HepG2 (cell line): ENCODE data around the gene CD2AP. TPM values are rescaled to one million over a fixed set of nuclear protein-coding genes. Genes with fewer than 3 reads are reported as not detected.

ENCODE experiments used
- AHDC1 ChIP-seq: sonication (generic); formaldehyde crosslinking; IDR thresholded peaks from 2 replicates; pipeline ENCODE4 v1.5.1; 2020; ENCODE audit warnings: mild to moderate bottlenecking, missing genetic modification reagents, borderline replicate concordance
- ERF ChIP-seq: IDR thresholded peaks from 2 replicates; pipeline ENCODE4 v1.6.1; 2018; ENCODE audit warnings: missing biosample characterization, missing genetic modification reagents
- GATAD2A ChIP-seq: IDR thresholded peaks from 2 replicates; pipeline ENCODE4 v1.6.1; 2016
- IKZF1 ChIP-seq: fragments of 450-650 bp; IDR thresholded peaks from 2 replicates; pipeline ENCODE4 v1.7.1; 2016
- NKX3-1 ChIP-seq: sonication (generic); formaldehyde crosslinking; IDR thresholded peaks from 2 replicates; pipeline ENCODE4 v1.5.0; 2020; ENCODE audit warnings: missing genetic modification reagents
- ZC3H4 ChIP-seq: sonication (generic); formaldehyde crosslinking; IDR thresholded peaks from 2 replicates; pipeline ENCODE4 v1.4.0; 2020; ENCODE audit warnings: missing genetic modification reagents, borderline replicate concordance
- ZNF205 ChIP-seq: IDR thresholded peaks from 2 replicates; pipeline ENCODE4 v1.6.1; 2018; ENCODE audit warnings: missing biosample characterization, missing genetic modification reagents
- ZNF513 ChIP-seq: sonication (generic); formaldehyde crosslinking; conservative IDR thresholded peaks from 2 replicates; pipeline ENCODE4 v1.5.0; 2020; ENCODE audit warnings: missing genetic modification reagents
- ZNF607 ChIP-seq: sonication (generic); formaldehyde crosslinking; IDR thresholded peaks from 2 replicates; pipeline ENCODE4 v1.5.1; 2020; ENCODE audit warnings: missing genetic modification reagents, mild to moderate bottlenecking, borderline replicate concordance
- ZNF772 ChIP-seq: sonication (generic); formaldehyde crosslinking; IDR thresholded peaks from 2 replicates; pipeline ENCODE4 v1.5.0; 2020; ENCODE audit warnings: mild to moderate bottlenecking, missing genetic modification reagents
- ZNF780A ChIP-seq: sonication (generic); formaldehyde crosslinking; IDR thresholded peaks from 2 replicates; pipeline ENCODE4 v1.8.0; 2022; ENCODE audit warnings: mild to moderate bottlenecking, missing genetic modification reagents, moderate library complexity
- polyA plus RNA-seq, 8 experiments: library from polyadenylated mRNA; depleted of rRNA in 3 of 8; stranded (reverse) in 7 of 8; unstranded in 1 of 8; fragments of >200 nt; fragmentation: Illumina TruSeq in 4 of 8; extraction: Trizol in 4 of 8; gene quantifications; 2 replicates each; pipeline versions ENCODE4 v1.2.1 to v1.2.3, GENCODE V29; 2011 to 2016; ENCODE audit warnings: low read depth in 4 of 8, missing spikeins in 1 of 8, mixed read lengths in 1 of 8; ENCODE audit not compliant: insufficient read depth in 1 of 8
- total RNA-seq, 5 experiments: library from RNA; depleted of rRNA; stranded (reverse); fragments of >200 nt; fragmentation: Illumina TruSeq; extraction: Trizol; gene quantifications; 2 replicates each; pipeline ENCODE4 v1.2.3, GENCODE V29; 2016; ENCODE audit warnings: low read depth in 1 of 5

CD2AP gene
- total and polyA plus RNA-seq, 2 of the 13 experiments (the other 11 are each of a cell fraction or from before 2014, with no cell fraction given) = 8.6 to 31.9 TPM

- TF ChIP-seq ZNF205 (CRISPR knock-in tag) = no peak
- TF ChIP-seq GATAD2A = no peak
- no peak for TF ChIP-seq AHDC1
- no peak for TF ChIP-seq ZNF780A (CRISPR knock-in tag)
- TF ChIP-seq ZNF772 (CRISPR knock-in tag) = no peak
- no peak for TF ChIP-seq ZNF513 (CRISPR knock-in tag)
- TF ChIP-seq NKX3-1 (CRISPR knock-in tag) = no peak
- TF ChIP-seq ZC3H4 = no peak
- TF ChIP-seq ZNF607 (CRISPR knock-in tag) = no peak
- no peak for TF ChIP-seq ERF
- no peak for TF ChIP-seq IKZF1
- TF ChIP-seq, all 625 proteins: peak for 0
Observed at GRCh38 chr6:47603227-47603626, 125.6 kb downstream of the CD2AP start (continued).
